SU-DHL-6 (cell line): ENCODE data around the gene RBMS1.
"Not testable (repeated sequence)": the region's sequence is repeated elsewhere in the genome, so short reads cannot be mapped to it uniquely, and the experiment has no call there.

ENCODE experiments used
- H2AFZ ChIP-seq: fragments of 200-600 bp; sonication (generic); 2 replicates; pipeline ENCODE4 v1.6.1; 2014; ENCODE audit warnings: low read depth, mild to moderate bottlenecking, moderate library complexity, mixed read lengths, antibody characterized with exemption, low read length; ENCODE audit not compliant: severe bottlenecking
- H3F3A ChIP-seq: fragments of 200-600 bp; shearing (Covaris generic); 2 replicates; pipeline ENCODE4 v1.6.0; 2016; ENCODE audit warnings: antibody characterized with exemption, mild to moderate bottlenecking; ENCODE audit not compliant: insufficient read depth
- H3K27ac ChIP-seq: fragments of 200-600 bp; sonication (generic); 2 replicates; pipeline ENCODE4 v1.5.1; 2016; ENCODE audit warnings: low read depth, mild to moderate bottlenecking, low read length, moderate library complexity, mixed read lengths
- H3K27me3 ChIP-seq: fragments of 200-600 bp; sonication (generic), shearing (Covaris generic); 2 replicates; pipeline ENCODE4 v1.6.0; 2014; ENCODE audit warnings: mild to moderate bottlenecking, low read length
- H3K36me3 ChIP-seq: fragments of 200-600 bp; sonication (generic); 2 replicates; pipeline ENCODE4 v1.6.1; 2014; ENCODE audit warnings: mild to moderate bottlenecking, low read length, mixed read lengths
- H3K4me2 ChIP-seq: fragments of 300-600, 200-600 bp; shearing (Covaris generic), sonication (generic); 2 replicates; pipeline ENCODE4 v1.6.0; 2014; ENCODE audit warnings: low read length, low read depth, mild to moderate bottlenecking; ENCODE audit not compliant: poor library complexity, severe bottlenecking
- H3K4me3 ChIP-seq: fragments of 200-600 bp; sonication (generic); 2 replicates; pipeline ENCODE4 v1.5.1; 2014; ENCODE audit warnings: antibody characterized with exemption, low read length, mild to moderate bottlenecking, mixed read lengths; ENCODE audit not compliant: insufficient read depth, poor library complexity, severe bottlenecking
- H3K79me2 ChIP-seq: fragments of 200-600 bp; sonication (generic); 2 replicates; pipeline ENCODE4 v1.6.1; 2014; ENCODE audit warnings: mild to moderate bottlenecking, low read length, moderate library complexity; ENCODE audit not compliant: insufficient read depth
- H3K9ac ChIP-seq: fragments of 200-600 bp; sonication (generic); 2 replicates; pipeline ENCODE4 v1.7.0; 2014; ENCODE audit warnings: mild to moderate bottlenecking, low read length
- H3K9me2 ChIP-seq: fragments of 200-600 bp; sonication (generic); replicated peaks from 2 replicates; pipeline ENCODE4 v1.6.1; 2014; ENCODE audit warnings: low read length; ENCODE audit not compliant: insufficient read depth
- H3K9me3 ChIP-seq: fragments of 200-600 bp; sonication (generic); 2 replicates; pipeline ENCODE4 v1.6.1; 2014; ENCODE audit warnings: low read length, mixed read lengths; ENCODE audit not compliant: insufficient read depth
- H4K20me1 ChIP-seq: fragments of 200-600 bp; sonication (generic); 2 replicates; pipeline ENCODE4 v1.6.1; 2014; ENCODE audit warnings: low read depth, mild to moderate bottlenecking, antibody characterized with exemption, low read length, moderate library complexity, mixed read lengths
- EZH2phosphoT487 ChIP-seq: fragments of 200-600 bp; sonication (generic), shearing (Covaris generic); conservative IDR thresholded peaks from 2 replicates; pipeline ENCODE4 v1.6.1; 2018; ENCODE audit warnings: mild to moderate bottlenecking, antibody characterized with exemption, low read length, moderate library complexity, mixed read lengths
- TF ChIP-seq, protein P1 (sequence below): fragments of 200-600 bp; sonication (generic); IDR thresholded peaks from one replicate; pipeline ENCODE4 v1.5.1; 2017; ENCODE audit warnings: antibody characterized with exemption, mild to moderate bottlenecking, low read length, moderate library complexity; ENCODE audit not compliant: insufficient read depth, poor library complexity, severe bottlenecking

The RBMS1 gene

DNA sequence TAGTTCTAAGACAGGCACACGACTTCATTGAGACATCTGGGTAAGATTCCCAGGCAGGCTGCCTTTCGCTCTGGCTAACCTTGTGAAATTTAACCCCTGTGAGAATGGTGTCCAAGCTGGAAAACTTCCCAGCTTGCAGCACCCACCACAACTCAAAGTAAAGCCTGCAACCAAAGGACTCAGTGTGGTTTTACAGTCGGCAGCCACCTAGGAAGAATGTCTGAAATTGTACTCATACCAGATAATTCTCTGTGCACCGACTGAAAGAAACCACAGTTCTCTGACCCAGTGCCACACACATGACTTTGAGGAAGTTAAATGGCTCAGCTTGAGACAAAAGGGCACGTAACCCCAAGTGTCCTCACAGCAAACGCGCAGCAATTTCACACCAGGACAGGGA, 125.7 kb downstream of the RBMS1 start:
- H3K27ac ChIP-seq, result no peak overlapping the region
- H3K4me3 ChIP-seq, result no peak overlapping the region
- H3F3A ChIP-seq, result no peaks in the 10 kb centered on the region
- H2AFZ ChIP-seq, result no peak overlapping the region
- peaks cover 7% of the 10 kb centered on the region for H4K20me1 ChIP-seq
- no peaks in the 10 kb centered on the region for H3K9me2 ChIP-seq
- no peaks in the 10 kb centered on the region for H3K36me3 ChIP-seq
- no peak overlapping the region for H3K9ac ChIP-seq
- H3K4me2 ChIP-seq, result no peak overlapping the region
- H3K27me3 ChIP-seq, result no peaks in the 10 kb centered on the region
- H3K79me2 ChIP-seq, result no peaks in the 10 kb centered on the region
- no peak for TF ChIP-seq EZH2phosphoT487
- TF ChIP-seq, protein P1, sequence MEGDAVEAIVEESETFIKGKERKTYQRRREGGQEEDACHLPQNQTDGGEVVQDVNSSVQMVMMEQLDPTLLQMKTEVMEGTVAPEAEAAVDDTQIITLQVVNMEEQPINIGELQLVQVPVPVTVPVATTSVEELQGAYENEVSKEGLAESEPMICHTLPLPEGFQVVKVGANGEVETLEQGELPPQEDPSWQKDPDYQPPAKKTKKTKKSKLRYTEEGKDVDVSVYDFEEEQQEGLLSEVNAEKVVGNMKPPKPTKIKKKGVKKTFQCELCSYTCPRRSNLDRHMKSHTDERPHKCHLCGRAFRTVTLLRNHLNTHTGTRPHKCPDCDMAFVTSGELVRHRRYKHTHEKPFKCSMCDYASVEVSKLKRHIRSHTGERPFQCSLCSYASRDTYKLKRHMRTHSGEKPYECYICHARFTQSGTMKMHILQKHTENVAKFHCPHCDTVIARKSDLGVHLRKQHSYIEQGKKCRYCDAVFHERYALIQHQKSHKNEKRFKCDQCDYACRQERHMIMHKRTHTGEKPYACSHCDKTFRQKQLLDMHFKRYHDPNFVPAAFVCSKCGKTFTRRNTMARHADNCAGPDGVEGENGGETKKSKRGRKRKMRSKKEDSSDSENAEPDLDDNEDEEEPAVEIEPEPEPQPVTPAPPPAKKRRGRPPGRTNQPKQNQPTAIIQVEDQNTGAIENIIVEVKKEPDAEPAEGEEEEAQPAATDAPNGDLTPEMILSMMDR, result no peak
- no peaks in the 10 kb centered on the region for H3K9me3 ChIP-seq

DNA sequence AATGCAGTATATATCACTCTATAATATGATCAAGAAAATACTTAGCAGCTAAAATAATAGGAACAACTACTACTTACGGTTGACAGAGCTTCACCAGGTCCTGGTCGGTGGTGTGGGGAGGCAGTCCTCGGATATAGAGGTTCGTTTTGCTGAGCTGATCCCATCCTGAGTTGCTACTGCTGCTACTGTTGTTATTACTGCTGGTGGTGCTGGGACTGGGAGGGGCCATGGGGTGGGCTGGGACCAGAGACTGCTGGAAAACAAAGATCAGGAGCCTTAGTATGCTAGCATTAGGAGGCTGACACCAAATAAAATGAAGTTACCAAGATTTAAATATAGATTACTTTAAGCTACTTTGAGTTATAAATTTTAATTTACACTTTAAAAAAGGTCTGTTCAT, 126.5 kb downstream of the RBMS1 start:
- H3K4me2 ChIP-seq, H3K27me3 ChIP-seq, H3K79me2 ChIP-seq, H3K27ac ChIP-seq, H3K9me2 ChIP-seq, H3K4me3 ChIP-seq, H2AFZ ChIP-seq, H3F3A ChIP-seq, H3K36me3 ChIP-seq, H3K9me3 ChIP-seq, H4K20me1 ChIP-seq, H3K9ac ChIP-seq: not testable (repeated sequence)

DNA sequence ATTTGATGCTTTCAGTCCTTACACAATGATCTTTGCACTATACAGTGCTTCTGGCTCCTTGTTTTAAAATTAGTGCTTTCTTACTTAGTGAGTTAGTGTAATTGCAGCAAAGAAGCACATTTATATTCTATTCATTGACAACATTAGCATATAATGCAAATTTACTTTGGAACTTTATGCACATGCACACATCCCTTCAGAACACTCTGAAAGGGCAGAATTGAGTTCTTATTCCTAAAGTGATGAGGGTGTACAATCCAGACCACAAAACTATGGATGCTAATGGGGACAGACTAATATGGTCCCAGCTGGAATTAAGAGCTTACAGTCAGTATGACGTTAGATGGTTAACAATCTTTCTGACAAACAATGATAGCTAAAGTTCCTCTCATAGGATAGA, 127.1 kb downstream of the RBMS1 start:
- no peak for TF ChIP-seq EZH2phosphoT487
- TF ChIP-seq, protein P1, result no peak
- H2AFZ ChIP-seq, result no peak overlapping the region
- H3K36me3 ChIP-seq, result no peaks in the 10 kb centered on the region
- H3K27me3 ChIP-seq, result no peaks in the 10 kb centered on the region
- no peaks in the 10 kb centered on the region for H3K79me2 ChIP-seq
- peaks cover 7% of the 10 kb centered on the region for H4K20me1 ChIP-seq
- no peak overlapping the region for H3K4me3 ChIP-seq
- H3K9me3 ChIP-seq, result no peaks in the 10 kb centered on the region
- H3K9me2 ChIP-seq, result no peaks in the 10 kb centered on the region
- no peak overlapping the region for H3K27ac ChIP-seq
- H3K9ac ChIP-seq, result no peak overlapping the region
- no peak overlapping the region for H3K4me2 ChIP-seq
- H3F3A ChIP-seq, result no peaks in the 10 kb centered on the region

DNA sequence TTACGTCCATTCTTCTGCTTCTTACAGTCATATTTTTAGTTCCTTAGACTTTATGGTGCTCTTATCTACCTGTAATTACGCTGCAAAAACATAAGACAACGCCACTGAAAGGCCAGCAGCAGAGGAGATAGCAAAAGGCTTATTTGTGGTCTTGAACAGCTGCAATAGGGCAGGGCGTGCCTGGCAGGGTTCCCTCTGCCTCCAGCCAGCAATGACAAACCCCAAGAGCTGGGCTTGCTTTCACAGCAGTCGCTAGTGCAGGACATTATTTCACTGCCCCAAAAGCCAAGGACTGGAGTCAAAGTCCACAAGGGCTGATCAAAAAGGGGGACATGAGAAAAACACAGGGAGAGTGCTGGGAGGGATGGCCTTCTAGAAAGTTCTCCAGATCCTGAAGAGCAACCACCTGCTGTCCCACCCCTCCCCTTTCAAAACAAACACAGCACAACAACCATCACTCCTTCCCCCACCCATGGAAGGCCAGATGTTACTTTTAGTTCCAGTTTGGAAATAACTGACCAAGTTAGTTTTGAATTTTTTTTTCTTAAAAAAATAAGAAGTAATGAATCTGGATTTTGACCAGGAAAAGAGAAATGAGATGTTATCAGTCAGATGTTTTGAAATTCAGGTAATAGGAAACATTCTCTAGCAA, 127.8 kb downstream of the RBMS1 start:
- H3K4me2 ChIP-seq, result no peak overlapping the region
- no peak for TF ChIP-seq EZH2phosphoT487
- TF ChIP-seq, protein P1, result no peak
- H2AFZ ChIP-seq, result no peak overlapping the region

More for the DNA sequence above, 127.8 kb downstream of the RBMS1 start:
- Histone ChIP-seq H3K27ac (no peak overlapping the region), H3K9ac (no peak overlapping the region), H3K9me3 (no peaks in the 10 kb centered on the region), H3K79me2 (no peaks in the 10 kb centered on the region), H3K9me2 (no peaks in the 10 kb centered on the region), H3K4me3 (no peak overlapping the region), H3K36me3 (no peaks in the 10 kb centered on the region), H3K27me3 (no peaks in the 10 kb centered on the region), H3F3A (no peaks in the 10 kb centered on the region), H4K20me1 (peaks cover 7% of the 10 kb centered on the region; the same call in 1 of the 2 replicates)
